HCT116 (cell line): ENCODE measurements around the gene PPM1F. TPM values are rescaled to one million over a fixed set of nuclear protein-coding genes. Genes with fewer than 3 reads are reported as not detected.

Source experiments
- ATAC-seq: fragments of 200-7000 bp; cut with Tn5 transposase; 2 replicates; pipeline ENCODE4 v1.9.1; 2020; ENCODE audit warnings: mild to moderate bottlenecking, moderate library complexity
- BruUV-seq: library from RNA; stranded (reverse); fragments of 400-500 nt; replicated peaks from 2 replicates; lab custom pipeline; 2021; lab: Mats Ljungman, UMichigan
- CTCF ChIA-PET: fragments of 300-600 bp; sonication (Branson Sonifier 250); formaldehyde crosslinking; loops from one replicate; lab custom pipeline; 2021; ENCODE audit warnings: antibody characterized with exemption; lab: Charles Lee
- POLR2A ChIA-PET: fragments of 300-600, 350-600 bp; sonication (Branson Sonifier 250); formaldehyde crosslinking; loops from one replicate; lab custom pipeline; 2021; ENCODE audit warnings: antibody characterized with exemption; lab: Charles Lee
- RAD21 ChIA-PET, 2 experiments: fragments of 300-600 bp; sonication (Branson Sonifier 250); formaldehyde crosslinking; loops; one replicate each; lab custom pipeline; 2023; ENCODE audit warnings: low total read pairs in 2 of 2; ENCODE audit not compliant: uncharacterized antibody in 2 of 2, unreplicated experiment in 2 of 2, low non-redundant PET in 1 of 2; lab: Charles Lee
- DNase-seq: peaks from one replicate; pipeline ENCODE4 v3.0.0-alpha.2; 2010; ENCODE audit warnings: low read depth, low spot score
- H2AFZ ChIP-seq: fragments of 200-600 bp; shearing (Covaris generic), sonication (generic); 2 replicates; pipeline ENCODE4 v1.6.1; 2017; ENCODE audit warnings: low read depth, mixed run types, mixed read lengths, antibody characterized with exemption, low read length; ENCODE audit not compliant: poor library complexity, severe bottlenecking
- H3K27ac ChIP-seq: 2 replicates; pipeline ENCODE4 v1.5.1; 2012; ENCODE audit warnings: low read depth, low read length
- H3K27me3 ChIP-seq: fragments of 200-600 bp; sonication (generic); 2 replicates; pipeline ENCODE4 v1.6.1; 2016; ENCODE audit warnings: mixed run types, low read length, mixed read lengths; ENCODE audit not compliant: insufficient read depth
- H3K36me3 ChIP-seq, 2 experiments: fragments of 200-500 bp in 1 of 2; fragments of 200-600 bp in 1 of 2; sonication (Bioruptor generic) in 1 of 2; sonication (generic) in 1 of 2; 2 replicates each; pipeline versions ENCODE4 v1.5.1 to v1.6.1; 2014 to 2016; ENCODE audit warnings: low read length in 2 of 2, inconsistent platforms in 1 of 2, mixed read lengths in 1 of 2, mixed run types in 1 of 2; ENCODE audit not compliant: insufficient read depth in 2 of 2, control insufficient read depth in 1 of 2
- H3K4me1 ChIP-seq, 2 experiments: fragments of 200-600 bp in 1 of 2; sonication (generic) in 1 of 2; 2 replicates each; pipeline versions ENCODE4 v1.5.1 to v1.6.1; 2012 to 2017; ENCODE audit warnings: low read length in 2 of 2, inconsistent platforms in 1 of 2, mild to moderate bottlenecking in 1 of 2, mixed read lengths in 1 of 2, mixed run types in 1 of 2, moderate library complexity in 1 of 2; ENCODE audit not compliant: insufficient read depth in 2 of 2, control insufficient read depth in 1 of 2
- H3K4me2 ChIP-seq: fragments of 200-600 bp; sonication (generic); 2 replicates; pipeline ENCODE4 v1.6.1; 2017; ENCODE audit warnings: mixed run types, low read length, mixed read lengths
- H3K4me3 ChIP-seq, 2 experiments: fragments of 200-600 bp in 1 of 2; sonication (generic) in 1 of 2; replicated peaks in 1 of 2; 2 replicates each; pipeline ENCODE4 v1.5.1; 2011 to 2016; ENCODE audit warnings: low read length in 2 of 2, control low read depth in 1 of 2, low read depth in 1 of 2, mild to moderate bottlenecking in 1 of 2, mixed read lengths in 1 of 2, mixed run types in 1 of 2
- H3K79me2 ChIP-seq: fragments of 200-600 bp; sonication (generic); 2 replicates; pipeline ENCODE4 v1.6.1; 2017; ENCODE audit warnings: mild to moderate bottlenecking, mixed run types, low read length, moderate library complexity, mixed read lengths; ENCODE audit not compliant: insufficient read depth
- H3K9ac ChIP-seq: fragments of 200-600 bp; sonication (generic); 2 replicates; pipeline ENCODE4 v1.6.1; 2016; ENCODE audit warnings: low read length, mixed read lengths
- H3K9me2 ChIP-seq: fragments of 200-600 bp; sonication (generic), shearing (Covaris generic); 2 replicates; pipeline ENCODE4 v1.6.1; 2017; ENCODE audit warnings: mixed run types, mild to moderate bottlenecking, moderate library complexity; ENCODE audit not compliant: insufficient read depth
- H3K9me3 ChIP-seq, 2 experiments: fragments of 200-500 bp in 1 of 2; fragments of 200-600 bp in 1 of 2; sonication (Bioruptor generic) in 1 of 2; sonication (generic) in 1 of 2; 2 replicates each; pipeline ENCODE4 v1.6.1; 2014 to 2017; ENCODE audit warnings: low read length in 2 of 2, mixed read lengths in 2 of 2, inconsistent platforms in 1 of 2, low read depth in 1 of 2, mild to moderate bottlenecking in 1 of 2, mixed run types in 1 of 2, moderate library complexity in 1 of 2; ENCODE audit not compliant: control insufficient read depth in 1 of 2, insufficient read depth in 1 of 2
- H4K20me1 ChIP-seq: fragments of 200-600 bp; sonication (generic), shearing (Covaris generic); 2 replicates; pipeline ENCODE4 v1.6.1; 2017; ENCODE audit warnings: mixed run types, mild to moderate bottlenecking, moderate library complexity; ENCODE audit not compliant: insufficient read depth
- ATF3 ChIP-seq: IDR thresholded peaks from 2 replicates; pipeline ENCODE4 v1.6.1; 2012
- CBX3 ChIP-seq: IDR thresholded peaks from 2 replicates; pipeline ENCODE4 v1.6.1; 2012; ENCODE audit warnings: low read depth
- EGR1 ChIP-seq: IDR thresholded peaks from 2 replicates; pipeline ENCODE4 v1.6.1; 2012; ENCODE audit warnings: low read depth
- ELF1 ChIP-seq: IDR thresholded peaks from 2 replicates; pipeline ENCODE4 v1.6.1; 2012; ENCODE audit warnings: low read depth, borderline replicate concordance
- EZH2phosphoT487 ChIP-seq: fragments of 200-600 bp; IDR thresholded peaks from 2 replicates; pipeline ENCODE4 v1.6.1; 2018; ENCODE audit warnings: antibody characterized with exemption, borderline replicate concordance
- FOSL1 ChIP-seq: IDR thresholded peaks from 2 replicates; pipeline ENCODE4 v1.6.1; 2012; ENCODE audit warnings: low read depth
- JUND ChIP-seq: IDR thresholded peaks from 2 replicates; pipeline ENCODE4 v1.6.1; 2012
- RAD21 ChIP-seq: IDR thresholded peaks from 2 replicates; pipeline ENCODE4 v1.6.1; 2012; ENCODE audit warnings: low read depth, mild to moderate bottlenecking
- SIN3A ChIP-seq: IDR thresholded peaks from 2 replicates; pipeline ENCODE4 v1.6.1; 2012; ENCODE audit warnings: low read depth
- SP1 ChIP-seq: IDR thresholded peaks from 2 replicates; pipeline ENCODE4 v1.6.1; 2012; ENCODE audit warnings: low read depth
- TCF7L2 ChIP-seq: IDR thresholded peaks from 2 replicates; pipeline ENCODE4 v1.7.0; 2011; ENCODE audit warnings: borderline replicate concordance, inconsistent platforms; ENCODE audit not compliant: insufficient read depth, insufficient read length; ENCODE audit errors: extremely low read depth
- YY1 ChIP-seq: IDR thresholded peaks from 2 replicates; pipeline ENCODE4 v1.6.1; 2011; ENCODE audit warnings: low read length, low read depth, moderate library complexity, mild to moderate bottlenecking; ENCODE audit not compliant: insufficient replicate concordance; ENCODE audit errors: extremely low read depth
- ZFX ChIP-seq: fragments of 450-650 bp; IDR thresholded peaks from 2 replicates; pipeline ENCODE4 v1.6.1; 2017
- intact Hi-C: fragments of 100-400 bp; cut with micrococcal nuclease; formaldehyde crosslinking; loops from 2 replicates; pipeline ENCODE4 v1.10.0; 2022
- total RNA-seq: library from RNA; stranded (reverse); gene quantifications from one replicate; pipeline ENCODE4 v1.2.1, GENCODE V29; 2021; ENCODE audit not compliant: unreplicated experiment
- TF ChIP-seq, protein P1 (sequence below): IDR thresholded peaks from 2 replicates; pipeline ENCODE4 v1.6.1; 2012

PPM1F gene
- total RNA-seq, 1 experiment from 2014 or later = 27.3 TPM

- Histone ChIP-seq H3K4me1 (peaks cover 4 to 22% of the 10 kb centered on the region in 2 experiments; a peak in 2 of 4 replicates), H2AFZ (no peak overlapping the region), H3K9ac (no peak overlapping the region), H3K9me3 (no peaks in the 10 kb centered on the region), H3K4me3 (no peak overlapping the region), H3K79me2 (peaks cover 27% of the 10 kb centered on the region; the same call in 1 of the 2 replicates), H3K27ac (no peak overlapping the region), H3K9me2 (no peaks in the 10 kb centered on the region), H3K27me3 (no peaks in the 10 kb centered on the region), H4K20me1 (no peaks in the 10 kb centered on the region), H3K36me3 (peaks cover 5 to 6% of the 10 kb centered on the region in 2 experiments; a peak in 3 of 4 replicates), H3K4me2 (no peak overlapping the region)
- ChIA-PET POLR2A (no interaction called here), RAD21 (no interaction called here), CTCF (interaction anchor here (1.9 to 4.3 kb wide), 2 partner anchors 11 to 23 kb away, joined by 9 to 13 read pairs; no protein-coding TSS in a partner anchor)
- TF ChIP-seq ELF1 = no peak
- TF ChIP-seq EGR1 = no peak
- no peak for TF ChIP-seq ZFX
- TF ChIP-seq RAD21 = no peak
- no peak for TF ChIP-seq JUND
- no peak for TF ChIP-seq YY1
- TF ChIP-seq SIN3A = no peak
- BruUV-seq = no TSS peak
- no peak for DNase-seq
- ATAC-seq = no peak
- intact Hi-C loops = no loop called here
These were observed 3.1 kb downstream of the PPM1F start for GRCh38 chr22:21949569-21949918.

- CTCF ChIA-PET = interaction anchor here (1.9 to 4.3 kb wide), 2 partner anchors 11 to 23 kb away, joined by 9 to 13 read pairs; no protein-coding TSS in a partner anchor
- H3K4me2 ChIP-seq = no peak overlapping the region
These were observed 3.7 kb downstream of the PPM1F start for GRCh38 chr22:21948824-21949568.

More at GRCh38 chr22:21948824-21949568, 3.7 kb downstream of the PPM1F start:
- Histone ChIP-seq H3K9ac (no peak overlapping the region), H4K20me1 (no peaks in the 10 kb centered on the region), H3K36me3 (peaks cover 6 to 12% of the 10 kb centered on the region in 2 experiments; a peak in 3 of 4 replicates), H3K79me2 (peaks cover 27% of the 10 kb centered on the region; the same call in 1 of the 2 replicates), H3K9me3 (no peaks in the 10 kb centered on the region), H3K27ac (no peak overlapping the region), H3K9me2 (no peaks in the 10 kb centered on the region), H3K27me3 (no peaks in the 10 kb centered on the region), H3K4me1 (peaks cover 4 to 26% of the 10 kb centered on the region in 2 experiments; a peak in 2 of 4 replicates), H3K4me3 (no peak overlapping the region), H2AFZ (no peak overlapping the region)
- TF ChIP-seq ZFX = no peak
- TF ChIP-seq, protein P1, sequence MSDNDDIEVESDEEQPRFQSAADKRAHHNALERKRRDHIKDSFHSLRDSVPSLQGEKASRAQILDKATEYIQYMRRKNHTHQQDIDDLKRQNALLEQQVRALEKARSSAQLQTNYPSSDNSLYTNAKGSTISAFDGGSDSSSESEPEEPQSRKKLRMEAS = no peak
- TF ChIP-seq FOSL1 = no peak
- no peak for TF ChIP-seq RAD21
- no peak for TF ChIP-seq CBX3
- TF ChIP-seq SP1 = no peak
- no peak for TF ChIP-seq TCF7L2
- no peak for TF ChIP-seq ELF1
- no peak for TF ChIP-seq ATF3
- TF ChIP-seq EZH2phosphoT487 = no peak
- no peak for DNase-seq
- ChIA-PET POLR2A (no interaction called here), RAD21 (no interaction called here)
- no peak for ATAC-seq
- no TSS peak for BruUV-seq
- intact Hi-C loops = no loop called here
